Left ventricle myocardium inferior (tissue), 1 donor: Measurements from ENCODE around the gene FRMPD1. TPM values are rescaled to one million over a fixed set of nuclear protein-coding genes. Genes with fewer than 3 reads are reported as not detected.
"Not testable (repeated sequence)": the region's sequence is repeated elsewhere in the genome, so short reads cannot be mapped to it uniquely, and the experiment has no call there.

Experiments
- DNase-seq: peaks from one replicate; pipeline ENCODE4 v3.0.0-alpha.2; 2020
- H3K27ac ChIP-seq: fragments of 200-600 bp; replicated peaks from 2 replicates; pipeline ENCODE4 v1.8.0; 2021
- H3K27me3 ChIP-seq: fragments of 200-600 bp; 2 replicates; pipeline ENCODE4 v1.8.0; 2021; ENCODE audit warnings: low read depth
- H3K36me3 ChIP-seq: fragments of 200-600 bp; 2 replicates; pipeline ENCODE4 v1.8.0; 2021
- H3K4me1 ChIP-seq: fragments of 200-600 bp; 2 replicates; pipeline ENCODE4 v1.8.0; 2021
- H3K4me3 ChIP-seq: fragments of 200-600 bp; 2 replicates; pipeline ENCODE4 v1.8.0; 2021; ENCODE audit warnings: mild to moderate bottlenecking, moderate library complexity
- H3K9me3 ChIP-seq: fragments of 200-600 bp; replicated peaks from 2 replicates; pipeline ENCODE4 v1.8.0; 2021
- intact Hi-C: fragments of 100-400 bp; cut with micrococcal nuclease; formaldehyde crosslinking; loops from one replicate; pipeline ENCODE4 v1.11.0; 2022
- long read RNA-seq: library from polyadenylated mRNA; unstranded; transcript quantifications from one replicate; pipeline ENCODE4 v2.0.0, GENCODE V29; 2021
- total RNA-seq: library from RNA; stranded (reverse); fragmentation: NEBNext Ultra II Directional; extraction: Animal tissue kit (Norgen Biotek cat#: 25700); gene quantifications from one replicate; pipeline ENCODE4 v1.2.1, GENCODE V29; 2021
- TF ChIP-seq, protein P1 (sequence below): fragments of 200-600 bp; IDR thresholded peaks from 2 replicates; pipeline ENCODE4 v1.8.0; 2021; ENCODE audit warnings: antibody characterized with exemption, mild to moderate bottlenecking, borderline replicate concordance
- donor health status: DM: no; HTN: yes; CAD: no; lungs with severe emphysema.

The FRMPD1 gene
- 1.1 TPM for total RNA-seq
- long read RNA-seq, full-length matches to known transcripts: 1 of 1 reads
- long read RNA-seq, partial matches to known transcripts: 0 of 1 reads
- long read RNA-seq, other reads (novel, unspliced or antisense): 0 of 1 reads

GRCh38 chr9:37650873-37651768, at the start of gene FRMPD1:
FRMPD1 (plus strand) TSS chr9:37650954; CDS start chr9:37692642, 41,688 bp downstream.
- H3K27ac ChIP-seq: no peak within 1 kb of the TSS
- intact Hi-C loops: no loop called here

GRCh38 chr9:37602061-37602460, 48.7 kb upstream of the FRMPD1 start:
- peaks cover 12% of the 10 kb centered on the region for H3K4me1 ChIP-seq
- H3K27ac ChIP-seq, DNase-seq, H3K27me3 ChIP-seq, intact Hi-C loops, H3K36me3 ChIP-seq, H3K9me3 ChIP-seq, H3K4me3 ChIP-seq: not testable (repeated sequence)

More at GRCh38 chr9:37650873-37651768, at the start of gene FRMPD1:
- DNase-seq: peak; percentile 65
- Histone ChIP-seq H3K4me1 (peaks cover 15% of the 10 kb centered on the region), H3K36me3 (no peaks in the 10 kb centered on the region), H3K9me3 (no peaks in the 10 kb centered on the region), H3K27me3 (peaks cover 57% of the 10 kb centered on the region), H3K4me3 (peak within 1 kb of the TSS; percentile 79)
- TF ChIP-seq, protein P1, sequence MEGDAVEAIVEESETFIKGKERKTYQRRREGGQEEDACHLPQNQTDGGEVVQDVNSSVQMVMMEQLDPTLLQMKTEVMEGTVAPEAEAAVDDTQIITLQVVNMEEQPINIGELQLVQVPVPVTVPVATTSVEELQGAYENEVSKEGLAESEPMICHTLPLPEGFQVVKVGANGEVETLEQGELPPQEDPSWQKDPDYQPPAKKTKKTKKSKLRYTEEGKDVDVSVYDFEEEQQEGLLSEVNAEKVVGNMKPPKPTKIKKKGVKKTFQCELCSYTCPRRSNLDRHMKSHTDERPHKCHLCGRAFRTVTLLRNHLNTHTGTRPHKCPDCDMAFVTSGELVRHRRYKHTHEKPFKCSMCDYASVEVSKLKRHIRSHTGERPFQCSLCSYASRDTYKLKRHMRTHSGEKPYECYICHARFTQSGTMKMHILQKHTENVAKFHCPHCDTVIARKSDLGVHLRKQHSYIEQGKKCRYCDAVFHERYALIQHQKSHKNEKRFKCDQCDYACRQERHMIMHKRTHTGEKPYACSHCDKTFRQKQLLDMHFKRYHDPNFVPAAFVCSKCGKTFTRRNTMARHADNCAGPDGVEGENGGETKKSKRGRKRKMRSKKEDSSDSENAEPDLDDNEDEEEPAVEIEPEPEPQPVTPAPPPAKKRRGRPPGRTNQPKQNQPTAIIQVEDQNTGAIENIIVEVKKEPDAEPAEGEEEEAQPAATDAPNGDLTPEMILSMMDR: no peak

DNA sequence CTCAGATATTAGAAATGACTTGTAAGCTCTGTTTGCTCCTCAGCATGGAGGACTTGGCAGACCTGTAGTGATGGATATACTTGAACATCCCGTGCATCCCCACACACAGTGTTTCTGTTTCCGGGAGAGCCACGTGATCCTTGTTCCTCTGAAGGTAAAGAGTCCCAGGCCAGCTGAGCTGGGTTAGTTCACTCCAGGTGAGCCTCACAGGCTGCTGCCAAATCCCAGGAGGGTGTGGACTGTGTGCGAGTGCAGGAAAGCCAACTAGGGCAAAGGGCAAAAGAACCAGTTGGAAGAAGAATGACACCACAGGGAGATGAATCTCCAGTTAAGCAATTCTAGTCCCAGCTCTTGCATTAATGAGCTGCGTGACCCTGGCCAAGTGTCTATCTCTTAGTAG, 47.9 kb upstream of the FRMPD1 start:
- no peaks in the 10 kb centered on the region for H3K36me3 ChIP-seq
- TF ChIP-seq, protein P1: no peak
- peak; percentile 26 for DNase-seq
- H3K4me3 ChIP-seq: no peak overlapping the region
- no peaks in the 10 kb centered on the region for H3K27me3 ChIP-seq
- H3K9me3 ChIP-seq: no peaks in the 10 kb centered on the region
- no peak overlapping the region for H3K27ac ChIP-seq
- intact Hi-C loops: no loop called here
- H3K4me1 ChIP-seq: peaks cover 12% of the 10 kb centered on the region

DNA sequence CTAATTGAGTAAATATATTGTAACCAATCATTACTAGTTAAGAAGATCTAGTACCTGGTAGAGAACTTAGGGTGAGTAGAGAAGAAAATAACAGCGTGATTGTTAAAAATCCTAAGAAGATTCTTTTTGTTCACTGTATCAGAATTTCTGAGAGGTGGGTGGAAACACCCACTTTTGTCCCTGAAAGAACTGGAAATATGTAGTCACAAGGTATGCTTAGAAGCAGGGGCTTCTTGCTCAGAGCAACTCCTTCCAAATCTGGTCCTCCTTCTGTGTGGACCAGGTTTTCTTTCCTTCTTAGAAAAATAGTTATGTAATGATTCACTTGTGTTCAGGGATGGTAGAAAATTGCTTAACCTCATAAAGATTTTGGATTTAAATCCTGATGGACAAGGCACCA, 46.5 kb upstream of the FRMPD1 start:
- intact Hi-C loops: no loop called here
- H3K9me3 ChIP-seq: no peaks in the 10 kb centered on the region
- TF ChIP-seq, protein P1: no peak

DNA sequence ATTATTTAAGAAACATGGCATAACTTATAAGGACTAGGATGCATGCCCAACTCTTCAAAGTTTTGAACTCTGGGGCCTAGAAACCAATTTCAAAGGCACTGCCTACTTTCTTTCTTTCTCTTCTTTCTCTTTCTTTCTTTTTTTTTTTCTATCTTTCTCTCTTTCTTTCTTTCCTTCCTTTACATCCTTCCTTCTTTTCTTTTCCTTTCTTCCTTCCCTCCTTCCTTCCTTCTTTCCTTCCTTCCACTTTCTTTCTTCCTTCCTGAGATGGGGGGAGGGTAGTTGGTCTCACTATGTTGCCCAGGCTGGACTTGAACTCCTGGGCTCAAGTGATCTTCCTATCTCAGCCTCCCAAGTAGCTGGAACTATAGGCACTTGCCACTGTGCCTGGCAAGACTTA, 42.5 kb upstream of the FRMPD1 start:
- Histone ChIP-seq H3K27ac (no peak overlapping the region), H3K4me1 (peaks cover under 1% of the 10 kb centered on the region), H3K4me3 (no peak overlapping the region), H3K36me3 (no peaks in the 10 kb centered on the region), H3K9me3 (no peaks in the 10 kb centered on the region), H3K27me3 (no peaks in the 10 kb centered on the region)
- TF ChIP-seq, protein P1: no peak
- intact Hi-C loops: no loop called here
- no peak for DNase-seq

More for the DNA sequence above, 46.5 kb upstream of the FRMPD1 start:
- Histone ChIP-seq H3K27ac (no peak overlapping the region), H3K27me3 (no peaks in the 10 kb centered on the region), H3K4me1 (peaks cover 12% of the 10 kb centered on the region), H3K4me3 (no peak overlapping the region), H3K36me3 (no peaks in the 10 kb centered on the region)
- no peak for DNase-seq
